Measurements from ENCODE around the gene MFSD11. TPM values are rescaled to one million over a fixed set of nuclear protein-coding genes. Genes with fewer than 3 reads are reported as not detected.

MFSD11 gene
- total RNA-seq, 1 experiment from 2014 or later: 40.4 TPM

DNA sequence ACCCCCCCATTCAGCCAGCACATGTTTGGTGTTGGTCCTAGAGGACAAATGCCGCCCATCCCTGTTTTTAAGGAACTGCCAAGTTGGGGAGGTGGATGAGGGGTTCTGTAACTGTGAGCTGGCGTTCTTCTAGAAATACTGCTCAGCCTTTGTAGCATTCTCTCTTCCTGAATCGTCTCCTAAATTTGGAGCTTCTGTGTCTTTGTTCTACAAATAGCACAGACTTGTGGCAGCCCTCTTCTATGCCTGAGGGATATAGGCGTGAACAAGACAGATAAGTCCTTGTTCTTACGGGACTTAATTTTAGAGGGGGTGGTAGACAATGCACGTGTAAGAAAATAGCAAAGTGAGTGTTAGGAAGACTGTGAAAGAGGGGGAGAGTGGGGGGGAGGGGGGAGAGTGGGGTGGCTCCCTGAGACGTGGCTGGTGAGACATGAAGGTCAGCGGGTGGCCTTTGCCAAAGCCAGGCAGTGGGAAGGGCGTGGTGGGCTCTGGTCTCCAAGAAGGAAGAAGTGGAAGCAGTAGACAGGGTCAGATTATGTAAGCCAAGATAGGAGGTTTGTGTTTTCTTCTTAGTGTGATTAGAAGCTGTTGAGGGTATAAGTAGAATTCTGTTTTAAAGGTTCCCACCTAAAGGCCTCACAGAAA, 9.9 kb downstream of the MFSD11 start:
- no TSS peak for BruUV-seq (replicated peaks)
- Mint-ChIP-seq H3K36me3 (ENCODE audit: insufficient read depth, unreplicated experiment) (peaks cover 43% of the 10 kb centered on the region), H3K4me3 (ENCODE audit: unreplicated experiment) (no peak overlapping the region), H3K9me3 (ENCODE audit: unreplicated experiment) (no peaks in the 10 kb centered on the region), H3K4me1 (ENCODE audit: low read depth, unreplicated experiment) (no peaks in the 10 kb centered on the region), H3K27me3 (ENCODE audit: insufficient read depth, unreplicated experiment) (no peaks in the 10 kb centered on the region), H3K27ac (ENCODE audit: unreplicated experiment) (no peak overlapping the region)
- DNase-seq: no peak
- no peaks in the 10 kb centered on the region for H3K9me3 ChIP-seq
- H3K36me3 ChIP-seq (ENCODE audit: control insufficient read depth, insufficient read depth, low read length): no peaks in the 10 kb centered on the region; the same call in 1 of the 2 replicates
- no peaks in the 10 kb centered on the region for H3K4me1 ChIP-seq
- TF ChIP-seq, protein P1, sequence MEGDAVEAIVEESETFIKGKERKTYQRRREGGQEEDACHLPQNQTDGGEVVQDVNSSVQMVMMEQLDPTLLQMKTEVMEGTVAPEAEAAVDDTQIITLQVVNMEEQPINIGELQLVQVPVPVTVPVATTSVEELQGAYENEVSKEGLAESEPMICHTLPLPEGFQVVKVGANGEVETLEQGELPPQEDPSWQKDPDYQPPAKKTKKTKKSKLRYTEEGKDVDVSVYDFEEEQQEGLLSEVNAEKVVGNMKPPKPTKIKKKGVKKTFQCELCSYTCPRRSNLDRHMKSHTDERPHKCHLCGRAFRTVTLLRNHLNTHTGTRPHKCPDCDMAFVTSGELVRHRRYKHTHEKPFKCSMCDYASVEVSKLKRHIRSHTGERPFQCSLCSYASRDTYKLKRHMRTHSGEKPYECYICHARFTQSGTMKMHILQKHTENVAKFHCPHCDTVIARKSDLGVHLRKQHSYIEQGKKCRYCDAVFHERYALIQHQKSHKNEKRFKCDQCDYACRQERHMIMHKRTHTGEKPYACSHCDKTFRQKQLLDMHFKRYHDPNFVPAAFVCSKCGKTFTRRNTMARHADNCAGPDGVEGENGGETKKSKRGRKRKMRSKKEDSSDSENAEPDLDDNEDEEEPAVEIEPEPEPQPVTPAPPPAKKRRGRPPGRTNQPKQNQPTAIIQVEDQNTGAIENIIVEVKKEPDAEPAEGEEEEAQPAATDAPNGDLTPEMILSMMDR (IDR thresholded peaks at IDR 0.05; ENCODE audit: insufficient read depth in 1 of 2, low read depth in 1 of 2, low read length in 1 of 2, severe bottlenecking in 1 of 2, unreplicated experiment in 1 of 2): no peak
- H3K4me3 ChIP-seq (ENCODE audit: low read depth, low read length): no peak overlapping the region
- POLR2A ChIA-PET: no interaction called here
- CTCF ChIA-PET: interaction anchor here (0.6 kb wide), 1 partner anchor 402 kb away, joined by 3 read pairs; no protein-coding TSS in a partner anchor
- intact Hi-C loops (cut with micrococcal nuclease; ENCODE audit: unreplicated experiment): no loop called here
- H3K27me3 ChIP-seq (replicated peaks; ENCODE audit: control insufficient read depth, insufficient read depth, low read length): no peaks in the 10 kb centered on the region

DNA sequence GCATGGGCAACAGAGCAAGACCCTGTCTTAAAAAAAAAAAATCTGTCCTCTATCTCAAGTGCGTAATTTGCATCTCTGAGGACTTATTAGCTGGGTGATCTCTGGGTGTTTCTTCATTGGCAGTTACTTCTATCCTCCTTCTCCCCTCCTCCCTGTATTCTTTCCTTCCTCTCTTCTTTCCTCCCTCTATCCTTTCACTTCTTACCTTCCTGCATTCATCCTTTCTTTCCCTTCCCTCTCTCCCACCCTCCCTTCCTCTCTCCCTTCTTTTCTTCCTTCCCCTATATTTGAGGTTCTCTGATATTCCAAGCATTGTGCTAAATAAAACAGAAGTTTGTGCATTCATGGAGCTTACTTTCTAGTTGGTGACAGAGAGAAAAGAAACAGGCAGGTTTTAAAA, 10.7 kb downstream of the MFSD11 start:
- Histone ChIP-seq H3K36me3 (ENCODE audit: control insufficient read depth, insufficient read depth, low read length) (no peaks in the 10 kb centered on the region; the same call in 1 of the 2 replicates), H3K9me3 (no peaks in the 10 kb centered on the region), H3K4me3 (ENCODE audit: low read depth, low read length) (no peak overlapping the region), H3K4me1 (no peaks in the 10 kb centered on the region), H3K27me3 (replicated peaks; ENCODE audit: control insufficient read depth, insufficient read depth, low read length) (no peaks in the 10 kb centered on the region)
- no peak overlapping the region for H3K27ac Mint-ChIP-seq (ENCODE audit: unreplicated experiment)
- H3K27me3 Mint-ChIP-seq (ENCODE audit: insufficient read depth, unreplicated experiment): no peaks in the 10 kb centered on the region
- no peak overlapping the region for H3K4me3 Mint-ChIP-seq (ENCODE audit: unreplicated experiment)
- intact Hi-C loops (cut with micrococcal nuclease; ENCODE audit: unreplicated experiment): no loop called here
- TF ChIP-seq, protein P1 (IDR thresholded peaks at IDR 0.05; ENCODE audit: insufficient read depth in 1 of 2, low read depth in 1 of 2, low read length in 1 of 2, severe bottlenecking in 1 of 2, unreplicated experiment in 1 of 2): no peak
- peaks cover 49% of the 10 kb centered on the region for H3K36me3 Mint-ChIP-seq (ENCODE audit: insufficient read depth, unreplicated experiment)
- no peak for DNase-seq
- POLR2A ChIA-PET: interaction anchor here (1.8 kb wide), 1 partner anchor 41 kb away, joined by 4 read pairs; no protein-coding TSS in a partner anchor
- BruUV-seq (replicated peaks): no TSS peak
- H3K4me1 Mint-ChIP-seq (ENCODE audit: low read depth, unreplicated experiment): peaks cover 7% of the 10 kb centered on the region
- no peaks in the 10 kb centered on the region for H3K9me3 Mint-ChIP-seq (ENCODE audit: unreplicated experiment)
- CTCF ChIA-PET: no interaction called here

DNA sequence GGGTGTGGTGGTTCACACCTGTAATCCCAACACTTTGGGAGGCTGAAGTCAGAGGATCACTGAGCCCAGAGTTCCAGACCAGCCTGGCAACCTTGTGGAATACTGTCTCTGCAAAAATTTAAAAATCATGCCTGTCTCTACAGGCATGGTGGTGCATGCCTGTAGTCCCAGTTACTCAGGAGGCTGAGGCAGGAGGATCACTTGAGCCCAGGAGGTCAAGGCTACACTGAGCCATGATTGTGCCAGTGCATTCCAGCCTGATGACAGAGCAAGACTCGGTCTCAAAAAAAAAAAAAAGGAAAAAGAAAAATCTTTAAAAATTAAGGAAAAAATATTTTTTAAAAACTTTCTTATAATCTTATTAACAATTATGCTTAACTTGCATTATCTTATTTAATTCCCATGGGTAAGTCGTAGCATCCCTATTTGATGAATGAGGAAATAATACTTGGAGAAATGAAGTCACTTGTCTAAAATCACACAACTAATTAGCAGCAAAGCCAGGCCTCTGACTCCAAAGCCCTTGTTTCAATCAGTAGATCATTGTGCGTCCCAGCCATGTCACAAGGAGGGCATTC, 13.6 kb downstream of the MFSD11 start:
- Mint-ChIP-seq H3K4me3 (ENCODE audit: unreplicated experiment) (no peak overlapping the region), H3K4me1 (ENCODE audit: low read depth, unreplicated experiment) (peaks cover 7% of the 10 kb centered on the region), H3K27me3 (ENCODE audit: insufficient read depth, unreplicated experiment) (no peaks in the 10 kb centered on the region), H3K9me3 (ENCODE audit: unreplicated experiment) (no peaks in the 10 kb centered on the region), H3K36me3 (ENCODE audit: insufficient read depth, unreplicated experiment) (peaks cover 49% of the 10 kb centered on the region), H3K27ac (ENCODE audit: unreplicated experiment) (no peak overlapping the region)
- intact Hi-C loops (cut with micrococcal nuclease; ENCODE audit: unreplicated experiment): no loop called here
- TF ChIP-seq, protein P1 (IDR thresholded peaks at IDR 0.05; ENCODE audit: insufficient read depth in 1 of 2, low read depth in 1 of 2, low read length in 1 of 2, severe bottlenecking in 1 of 2, unreplicated experiment in 1 of 2): no peak
- no TSS peak for BruUV-seq (replicated peaks)
- CTCF ChIA-PET: no interaction called here
- POLR2A ChIA-PET: no interaction called here
- Histone ChIP-seq H3K4me1 (no peaks in the 10 kb centered on the region), H3K9me3 (no peaks in the 10 kb centered on the region), H3K27me3 (replicated peaks; ENCODE audit: control insufficient read depth, insufficient read depth, low read length) (no peaks in the 10 kb centered on the region), H3K36me3 (ENCODE audit: control insufficient read depth, insufficient read depth, low read length) (no peaks in the 10 kb centered on the region; the same call in 1 of the 2 replicates), H3K4me3 (ENCODE audit: low read depth, low read length) (no peak overlapping the region)
- no peak for DNase-seq
